ENCODE results near the gene MARCHF9. TPM values are rescaled to one million over a fixed set of nuclear protein-coding genes. Genes with fewer than 3 reads are reported as not detected.

MARCHF9 gene
- total RNA-seq, 1 donor from 2014 or later, result 4.7 TPM

DNA sequence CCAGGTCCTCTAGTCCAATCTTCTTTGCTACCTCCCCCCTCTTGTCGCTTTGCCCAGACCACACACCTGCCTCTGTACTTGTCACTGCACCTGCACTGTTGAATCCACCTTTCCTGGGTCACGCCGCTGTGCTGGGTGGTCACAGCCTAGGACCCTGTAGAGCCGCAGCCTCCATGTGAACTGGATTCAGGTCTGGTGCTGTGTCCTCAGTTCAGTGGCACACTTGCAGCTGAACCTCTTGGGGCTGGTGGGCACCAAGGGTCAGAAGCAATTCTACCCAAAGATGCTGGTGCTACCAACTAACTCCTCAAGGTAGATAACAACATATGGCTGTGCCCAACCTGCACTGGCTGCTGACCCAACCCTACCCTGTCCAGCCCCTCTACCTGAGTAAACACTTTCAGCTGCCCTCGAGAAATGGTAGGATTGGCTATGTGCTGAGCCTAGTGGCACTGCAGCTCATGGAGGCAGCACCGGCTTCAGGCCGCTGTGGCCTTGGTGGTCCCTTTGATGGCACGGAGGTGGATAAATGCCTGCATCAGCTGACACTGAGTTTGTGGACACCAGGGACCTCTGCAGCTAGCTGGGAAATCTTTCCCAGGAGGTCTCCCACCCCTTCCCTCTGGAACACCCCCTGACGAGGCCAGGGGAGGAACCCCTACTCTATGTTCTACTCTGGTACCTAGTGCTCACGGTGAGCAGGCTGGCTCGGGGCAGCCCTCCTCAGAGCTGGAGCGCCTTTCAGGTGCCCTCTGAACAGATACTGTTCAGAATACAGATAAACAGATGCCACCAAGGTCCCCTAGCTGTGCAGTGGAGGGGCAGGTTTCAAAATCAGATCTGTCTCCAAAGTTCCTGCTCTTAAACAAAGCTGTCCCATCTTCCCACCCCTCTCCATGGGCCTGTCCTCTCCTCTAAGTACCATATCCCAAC, 30.6 kb upstream of the MARCHF9 start:
- Histone ChIP-seq H3K9ac (ENCODE audit: low read depth in 1 of 3, low read length in 3 of 3) (no peak overlapping the region), H3K27me3 (ENCODE audit: control insufficient read depth in 3 of 3, insufficient read depth in 3 of 3, low read length in 3 of 3) (peaks cover 15 to 45% (median 43%) of the 10 kb centered on the region in 3 donors), H3K36me3 (ENCODE audit: control insufficient read depth in 3 of 3, insufficient read depth in 3 of 3, low read length in 3 of 3) (peaks cover 19 to 23% (median 21%) of the 10 kb centered on the region in 3 donors), H3K9me3 (ENCODE audit: control insufficient read depth in 3 of 3, low read length in 3 of 3) (no peaks in the 10 kb centered on the region), H3K27ac (ENCODE audit: low read depth, low read length) (no peak overlapping the region), H3K4me1 (ENCODE audit: control insufficient read depth in 3 of 3, insufficient read depth in 3 of 3, low read length in 3 of 3) (peaks cover 15 to 19% (median 18%) of the 10 kb centered on the region in 3 donors), H3K4me3 (ENCODE audit: low read length in 3 of 3) (no peak overlapping the region)

- Histone ChIP-seq H3K27me3 (ENCODE audit: control insufficient read depth in 3 of 3, insufficient read depth in 3 of 3, low read length in 3 of 3) (peaks cover 15 to 49% (median 43%) of the 10 kb centered on the region in 3 donors), H3K9me3 (ENCODE audit: control insufficient read depth in 3 of 3, low read length in 3 of 3) (no peaks in the 10 kb centered on the region), H3K4me1 (ENCODE audit: control insufficient read depth in 3 of 3, insufficient read depth in 3 of 3, low read length in 3 of 3) (peaks cover 15 to 19% (median 18%) of the 10 kb centered on the region in 3 donors), H3K9ac (ENCODE audit: low read depth in 1 of 3, low read length in 3 of 3) (no peak overlapping the region), H3K4me3 (ENCODE audit: low read length in 3 of 3) (no peak overlapping the region), H3K36me3 (ENCODE audit: control insufficient read depth in 3 of 3, insufficient read depth in 3 of 3, low read length in 3 of 3) (peaks cover 11 to 15% (median 12%) of the 10 kb centered on the region in 3 donors), H3K27ac (ENCODE audit: low read depth, low read length) (no peak overlapping the region)
These were observed 29.8 kb upstream of the MARCHF9 start for GRCh38 chr12:57724936-57725740.

DNA sequence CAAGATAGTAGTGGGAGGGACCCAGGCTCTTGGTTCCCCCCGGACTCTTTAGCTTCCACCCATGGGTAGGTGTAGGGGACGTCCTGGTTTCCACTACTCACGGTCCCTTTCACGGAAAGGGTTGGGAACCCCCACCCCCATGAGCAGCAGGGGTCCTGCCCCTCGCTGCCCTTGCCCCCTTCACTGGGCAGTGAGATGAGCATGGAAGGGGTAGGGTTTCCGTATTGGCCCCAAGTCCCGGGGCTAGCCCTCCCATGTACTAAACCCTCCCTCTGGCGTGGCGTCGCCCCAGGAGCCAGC, 29.1 kb upstream of the MARCHF9 start:
- Histone ChIP-seq H3K27ac (ENCODE audit: low read depth, low read length) (no peak overlapping the region), H3K9me3 (ENCODE audit: control insufficient read depth in 3 of 3, low read length in 3 of 3) (no peaks in the 10 kb centered on the region), H3K36me3 (ENCODE audit: control insufficient read depth in 3 of 3, insufficient read depth in 3 of 3, low read length in 3 of 3) (peaks cover 4 to 9% (median 6%) of the 10 kb centered on the region in 3 donors), H3K4me1 (ENCODE audit: control insufficient read depth in 3 of 3, insufficient read depth in 3 of 3, low read length in 3 of 3) (peaks cover 15 to 19% (median 18%) of the 10 kb centered on the region in 3 donors), H3K27me3 (ENCODE audit: control insufficient read depth in 3 of 3, insufficient read depth in 3 of 3, low read length in 3 of 3) (peaks cover 18 to 52% (median 44%) of the 10 kb centered on the region in 3 donors), H3K4me3 (ENCODE audit: low read length in 3 of 3) (peak overlapping the region; percentile 70 to 74 (median 71)), H3K9ac (ENCODE audit: low read depth in 1 of 3, low read length in 3 of 3) (peak overlapping the region in 1 of 3 donors; percentile 40)

GRCh38 chr12:57726151-57726883, 28.6 kb upstream of the MARCHF9 start:
- H3K9me3 ChIP-seq (ENCODE audit: control insufficient read depth in 3 of 3, low read length in 3 of 3), result no peaks in the 10 kb centered on the region
- H3K4me3 ChIP-seq (ENCODE audit: low read length in 3 of 3), result peak overlapping the region; percentile 70 to 74 (median 71)
- peaks cover 15 to 19% (median 18%) of the 10 kb centered on the region in 3 donors for H3K4me1 ChIP-seq (ENCODE audit: control insufficient read depth in 3 of 3, insufficient read depth in 3 of 3, low read length in 3 of 3)
- peak overlapping the region; percentile 30 to 57 (median 53) for H3K9ac ChIP-seq (ENCODE audit: low read depth in 1 of 3, low read length in 3 of 3)
- H3K27me3 ChIP-seq (ENCODE audit: control insufficient read depth in 3 of 3, insufficient read depth in 3 of 3, low read length in 3 of 3), result peaks cover 18 to 55% (median 49%) of the 10 kb centered on the region in 3 donors
- peaks cover 2 to 4% (median 2%) of the 10 kb centered on the region in 3 donors for H3K36me3 ChIP-seq (ENCODE audit: control insufficient read depth in 3 of 3, insufficient read depth in 3 of 3, low read length in 3 of 3)
- peak overlapping the region; percentile 60 for H3K27ac ChIP-seq (ENCODE audit: low read depth, low read length)

DNA sequence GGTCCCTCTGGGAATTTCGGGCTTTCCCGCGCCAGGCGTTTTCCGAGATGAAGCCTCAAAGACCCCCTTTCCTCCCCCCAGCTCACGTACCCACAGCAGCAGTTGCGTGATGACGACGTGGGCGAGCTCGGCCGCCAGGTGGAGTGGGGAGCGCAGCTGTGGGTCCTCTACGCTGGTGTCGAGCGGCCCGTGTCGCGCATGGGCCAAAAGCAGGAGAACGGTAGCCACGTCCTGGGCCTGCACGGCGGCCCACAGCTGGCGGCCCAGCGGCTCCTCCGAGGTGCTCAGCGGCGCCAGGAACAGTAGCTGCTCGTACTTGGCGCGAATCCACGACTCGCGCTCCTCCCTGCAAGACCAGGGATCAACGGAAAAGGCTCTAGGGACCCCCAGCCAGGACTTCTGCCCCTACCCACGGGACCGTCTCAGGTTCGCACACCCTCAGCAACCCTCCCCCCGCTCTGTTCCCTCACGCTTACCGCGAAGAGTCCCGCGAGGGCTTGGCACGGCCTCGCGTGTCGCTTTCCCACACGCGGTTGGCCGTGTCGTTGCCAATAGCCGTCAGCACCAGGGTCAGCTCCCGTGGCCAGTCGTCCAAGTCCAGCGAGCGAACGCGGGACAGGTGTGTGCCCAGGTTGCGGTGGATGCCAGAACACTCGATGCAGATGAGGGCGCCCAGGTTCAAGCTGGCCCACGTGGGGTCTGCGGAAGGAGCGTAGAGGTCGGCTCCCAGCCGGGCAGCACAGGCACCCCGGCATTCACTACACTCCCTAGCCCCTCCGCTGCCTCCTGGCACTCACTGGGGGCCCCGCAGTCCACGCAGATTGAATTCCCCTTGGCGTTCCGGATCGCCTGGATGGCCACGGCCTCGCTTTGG, 27.8 kb upstream of the MARCHF9 start:
- H3K27me3 ChIP-seq (ENCODE audit: control insufficient read depth in 3 of 3, insufficient read depth in 3 of 3, low read length in 3 of 3), result peaks cover 18 to 60% (median 54%) of the 10 kb centered on the region in 3 donors
- H3K4me3 ChIP-seq (ENCODE audit: low read length in 3 of 3), result peak overlapping the region; percentile 60 to 74 (median 70)
- peak overlapping the region in 1 of 3 donors; percentile 57 for H3K9ac ChIP-seq (ENCODE audit: low read depth in 1 of 3, low read length in 3 of 3)
- H3K9me3 ChIP-seq (ENCODE audit: control insufficient read depth in 3 of 3, low read length in 3 of 3), result no peaks in the 10 kb centered on the region
- peaks cover 0 to 2% (median 0%) of the 10 kb centered on the region in 3 donors for H3K36me3 ChIP-seq (ENCODE audit: control insufficient read depth in 3 of 3, insufficient read depth in 3 of 3, low read length in 3 of 3)
- H3K27ac ChIP-seq (ENCODE audit: low read depth, low read length), result no peak overlapping the region
- peaks cover 15 to 19% (median 18%) of the 10 kb centered on the region in 3 donors for H3K4me1 ChIP-seq (ENCODE audit: control insufficient read depth in 3 of 3, insufficient read depth in 3 of 3, low read length in 3 of 3)

- Histone ChIP-seq H3K9me3 (ENCODE audit: control insufficient read depth in 3 of 3, low read length in 3 of 3) (no peaks in the 10 kb centered on the region), H3K4me1 (ENCODE audit: control insufficient read depth in 3 of 3, insufficient read depth in 3 of 3, low read length in 3 of 3) (peaks cover 15 to 19% (median 18%) of the 10 kb centered on the region in 3 donors), H3K36me3 (ENCODE audit: control insufficient read depth in 3 of 3, insufficient read depth in 3 of 3, low read length in 3 of 3) (peaks cover 0 to 2% (median 0%) of the 10 kb centered on the region in 3 donors), H3K27me3 (ENCODE audit: control insufficient read depth in 3 of 3, insufficient read depth in 3 of 3, low read length in 3 of 3) (peaks cover 18 to 60% (median 60%) of the 10 kb centered on the region in 3 donors), H3K9ac (ENCODE audit: low read depth in 1 of 3, low read length in 3 of 3) (peak overlapping the region in 1 of 3 donors; percentile 50), H3K4me3 (ENCODE audit: low read length in 3 of 3) (no peak overlapping the region), H3K27ac (ENCODE audit: low read depth, low read length) (no peak overlapping the region)
These were observed 27.0 kb upstream of the MARCHF9 start for GRCh38 chr12:57727758-57728395.

DNA sequence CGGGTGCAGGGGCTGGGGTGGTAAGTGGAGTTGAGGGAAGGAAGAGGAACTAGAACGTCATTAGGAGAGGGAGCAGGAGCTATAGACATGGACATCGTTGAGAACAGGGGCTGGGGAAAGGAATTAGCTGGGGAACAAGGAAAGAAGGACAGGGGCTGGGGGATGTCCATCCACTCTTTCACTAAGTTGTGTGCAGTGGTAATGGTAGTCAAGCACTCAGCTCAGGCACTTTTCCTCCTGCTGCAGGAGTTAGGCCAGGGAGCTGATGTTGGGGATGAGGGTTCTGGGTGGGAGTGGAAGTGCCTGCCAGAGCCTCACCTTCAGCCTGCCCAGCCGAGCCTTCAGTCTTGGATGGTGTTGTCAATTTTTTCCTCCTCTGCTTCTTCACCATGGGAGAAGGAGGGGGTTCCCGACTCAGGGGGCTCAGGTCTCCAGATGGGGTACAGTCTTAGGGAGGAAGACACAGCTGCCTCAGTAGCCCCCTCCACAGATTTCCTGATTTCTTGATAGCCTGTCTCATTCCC, 25.5 kb upstream of the MARCHF9 start:
- Histone ChIP-seq H3K36me3 (ENCODE audit: control insufficient read depth in 3 of 3, insufficient read depth in 3 of 3, low read length in 3 of 3) (peaks cover 0 to 2% (median 0%) of the 10 kb centered on the region in 3 donors), H3K4me1 (ENCODE audit: control insufficient read depth in 3 of 3, insufficient read depth in 3 of 3, low read length in 3 of 3) (peaks cover 15 to 19% (median 18%) of the 10 kb centered on the region in 3 donors), H3K9me3 (ENCODE audit: control insufficient read depth in 3 of 3, low read length in 3 of 3) (no peaks in the 10 kb centered on the region), H3K27me3 (ENCODE audit: control insufficient read depth in 3 of 3, insufficient read depth in 3 of 3, low read length in 3 of 3) (peaks cover 18 to 68% (median 54%) of the 10 kb centered on the region in 3 donors), H3K9ac (ENCODE audit: low read depth in 1 of 3, low read length in 3 of 3) (no peak overlapping the region), H3K27ac (ENCODE audit: low read depth, low read length) (no peak overlapping the region), H3K4me3 (ENCODE audit: low read length in 3 of 3) (no peak overlapping the region)

GRCh38 chr12:57730336-57731067, 24.4 kb upstream of the MARCHF9 start:
- Histone ChIP-seq H3K36me3 (ENCODE audit: control insufficient read depth in 3 of 3, insufficient read depth in 3 of 3, low read length in 3 of 3) (peaks cover 0 to 2% (median 0%) of the 10 kb centered on the region in 3 donors), H3K9ac (ENCODE audit: low read depth in 1 of 3, low read length in 3 of 3) (no peak overlapping the region), H3K4me3 (ENCODE audit: low read length in 3 of 3) (no peak overlapping the region), H3K9me3 (ENCODE audit: control insufficient read depth in 3 of 3, low read length in 3 of 3) (no peaks in the 10 kb centered on the region), H3K27ac (ENCODE audit: low read depth, low read length) (no peak overlapping the region), H3K4me1 (ENCODE audit: control insufficient read depth in 3 of 3, insufficient read depth in 3 of 3, low read length in 3 of 3) (peaks cover 20 to 29% (median 23%) of the 10 kb centered on the region in 3 donors), H3K27me3 (ENCODE audit: control insufficient read depth in 3 of 3, insufficient read depth in 3 of 3, low read length in 3 of 3) (peaks cover 14 to 70% (median 58%) of the 10 kb centered on the region in 3 donors)
